K562 (cell line): ENCODE measurements around the gene CDC42EP2. TPM values are rescaled to one million over a fixed set of nuclear protein-coding genes. Genes with fewer than 3 reads are reported as not detected.

Experiments used
- BCOR ChIP-seq: fragments of 450-650 bp; IDR thresholded peaks from 2 replicates; pipeline ENCODE4 v1.6.1; 2016
- CHD4 ChIP-seq: fragments of 200-600 bp; sonication (generic); IDR thresholded peaks from 3 replicates; pipeline ENCODE4 v1.6.1; 2012; ENCODE audit warnings: low read depth, mild to moderate bottlenecking, mixed read lengths, low read length, inconsistent platforms; ENCODE audit not compliant: insufficient read depth, insufficient replicate concordance, poor library complexity, severe bottlenecking
- CREB3 ChIP-seq: fragments of 450-650 bp; conservative IDR thresholded peaks from 2 replicates; pipeline ENCODE4 v1.6.1; 2016; ENCODE audit warnings: missing genetic modification characterization, low read depth, mild to moderate bottlenecking, missing compliant biosample characterization, moderate library complexity
- CREM ChIP-seq: IDR thresholded peaks from 2 replicates; pipeline ENCODE4 v1.6.1; 2014; ENCODE audit warnings: antibody characterized with exemption, low read depth
- CTBP1 ChIP-seq: fragments of 450-650 bp; IDR thresholded peaks from 2 replicates; pipeline ENCODE4 v1.6.1; 2016; ENCODE audit warnings: borderline replicate concordance
- EGR1 ChIP-seq: fragments of 450-650 bp; conservative IDR thresholded peaks from 2 replicates; pipeline ENCODE4 v1.6.1; 2017; ENCODE audit warnings: mild to moderate bottlenecking
- ELF2 ChIP-seq: fragments of 250-450 bp; sonication (Bioruptor Pico); IDR thresholded peaks from 2 replicates; pipeline ENCODE4 v1.5.0; 2021; ENCODE audit warnings: mild to moderate bottlenecking
- MEIS2 ChIP-seq: fragments of 450-650 bp; IDR thresholded peaks from 2 replicates; pipeline ENCODE4 v1.6.1; 2014; ENCODE audit warnings: mild to moderate bottlenecking; ENCODE audit not compliant: partially characterized antibody
- NRF1 ChIP-seq, 2 experiments: fragments of 450-650 bp; IDR thresholded peaks in 1 of 2; conservative IDR thresholded peaks in 1 of 2; 2 replicates each; pipeline ENCODE4 v1.6.1; 2014; ENCODE audit warnings: mild to moderate bottlenecking in 2 of 2
- PML ChIP-seq: IDR thresholded peaks from 2 replicates; pipeline ENCODE4 v1.6.1; 2012; ENCODE audit warnings: low read length, inconsistent platforms
- POLR3G ChIP-seq: IDR thresholded peaks from 2 replicates; pipeline ENCODE4 v1.6.1; 2011; ENCODE audit not compliant: insufficient read length, insufficient replicate concordance; ENCODE audit errors: extremely low read depth
- RFX1 ChIP-seq: fragments of 450-650 bp; IDR thresholded peaks from 2 replicates; pipeline ENCODE4 v1.6.1; 2016; ENCODE audit warnings: mild to moderate bottlenecking, moderate library complexity
- SMARCE1 ChIP-seq: fragments of 450-650 bp; IDR thresholded peaks from 2 replicates; pipeline ENCODE4 v1.7.1; 2016; ENCODE audit warnings: mild to moderate bottlenecking
- SP1 ChIP-seq: sonication (generic); formaldehyde crosslinking; IDR thresholded peaks from 2 replicates; pipeline ENCODE4 v1.8.1; 2022; ENCODE audit warnings: mild to moderate bottlenecking, missing genetic modification reagents
- SRF ChIP-seq, 2 experiments: fragments of 250-450, 450-650 bp in 1 of 2; sonication (Bioruptor Pico) in 1 of 2; sonication (generic) in 1 of 2; formaldehyde crosslinking; IDR thresholded peaks; 2 replicates each; pipeline versions ENCODE4 v1.5.0 to v1.5.1; 2020 to 2022; ENCODE audit warnings: mild to moderate bottlenecking in 1 of 2, missing genetic modification reagents in 1 of 2
- TAL1 ChIP-seq: fragments of 450-650 bp; IDR thresholded peaks from 2 replicates; pipeline ENCODE4 v1.6.1; 2016; ENCODE audit warnings: mild to moderate bottlenecking
- TCF3 ChIP-seq: sonication (generic); formaldehyde crosslinking; IDR thresholded peaks from 2 replicates; pipeline ENCODE4 v1.4.0; 2020; ENCODE audit warnings: mild to moderate bottlenecking, missing genetic modification reagents
- UBTF ChIP-seq, 2 experiments: IDR thresholded peaks; 2 replicates each; pipeline ENCODE4 v1.6.1; 2012; ENCODE audit warnings: improper control_type of control experiment in 2 of 2, low read depth in 2 of 2, low read length in 2 of 2, borderline replicate concordance in 1 of 2
- ZFP1 ChIP-seq: fragments of 450-650 bp; formaldehyde crosslinking; IDR thresholded peaks from 2 replicates; pipeline ENCODE4 v1.4.0; 2020; ENCODE audit warnings: mild to moderate bottlenecking, mixed read lengths
- polyA plus RNA-seq, 8 experiments: library from polyadenylated mRNA; depleted of rRNA in 4 of 8; stranded (reverse) in 5 of 8; unstranded in 3 of 8; fragments of >200 nt; fragmentation: Nextera tagmentation in 2 of 8; fragmentation: Illumina TruSeq in 1 of 8; extraction: Ambion mirVana in 2 of 8; extraction: Trizol in 1 of 8; gene quantifications; 2 replicates each; pipeline versions ENCODE4 v1.2.1 to v1.2.3, GENCODE V29; 2011 to 2014; ENCODE audit warnings: inconsistent platforms in 1 of 8, missing spikeins in 1 of 8
- total RNA-seq, 7 experiments: library from RNA; depleted of rRNA in 6 of 7; stranded (reverse); fragments of >200 nt in 6 of 7; fragmentation: Illumina TruSeq in 2 of 7; extraction: Trizol in 2 of 7; gene quantifications; 2 replicates each; pipeline versions ENCODE4 v1.2.1 to v1.2.3, GENCODE V29; 2011 to 2021; ENCODE audit warnings: low replicate concordance in 1 of 7
- TF ChIP-seq, protein P1 (sequence below): fragments of 200-800 bp; sonication (Bioruptor generic); IDR thresholded peaks from 2 replicates; pipeline ENCODE4 v1.6.1; 2017; ENCODE audit warnings: missing genetic modification characterization, missing compliant biosample characterization
- TF ChIP-seq, protein P2 (sequence below): sonication (generic); formaldehyde crosslinking; IDR thresholded peaks from 2 replicates; pipeline ENCODE4 v1.8.0; 2022; ENCODE audit warnings: mild to moderate bottlenecking, missing genetic modification reagents, borderline replicate concordance

CDC42EP2 gene
- total and polyA plus RNA-seq, 9 of the 15 experiments (the other 6 are each of a cell fraction or from before 2014, with no cell fraction given) = 0.27 to 3.5 (median 0.83) TPM; not detected in 1

GRCh38 chr11:65355013-65355775 lies 40.5 kb downstream of the CDC42EP2 start (continued):
- 0 out of 4 replicates have a peak, but pooled peaks have one; percentile 28 to 76 for TF ChIP-seq UBTF (IDR thresholded peaks at IDR 0.05; ENCODE audit: borderline replicate concordance in 1 of 2, low read depth in 2 of 2, low read length in 2 of 2)
- TF ChIP-seq CREB3 = no peak
- no peak for TF ChIP-seq ZFP1
- peak; percentile 89 to 91 for TF ChIP-seq NRF1 (conservative IDR thresholded peaks at IDR 0.05 in 1 of 2, IDR thresholded peaks at IDR 0.05 in 1 of 2)
- TF ChIP-seq TCF3 = peak; percentile 50
- TF ChIP-seq TAL1 = peak; percentile 38; the same call in 1 of the 2 replicates
- TF ChIP-seq SMARCE1 = peak; percentile 67
- TF ChIP-seq CTBP1 = peak; percentile 68; the same call in 1 of the 2 replicates
- TF ChIP-seq SRF (CRISPR knock-in tag; IDR thresholded peaks at IDR 0.05) = peak in 1 of 2 experiments; percentile 23; a peak in 1 of 4 replicates
- TF ChIP-seq RFX1 = no peak
- peak; percentile 6; the same call in 1 of the 2 replicates for TF ChIP-seq EGR1
- TF ChIP-seq BCOR = peak; percentile 49
- TF ChIP-seq POLR3G = no peak
- peak; percentile 33 for TF ChIP-seq CREM
- TF ChIP-seq SP1 (CRISPR knock-in tag) = no peak
- TF ChIP-seq, protein P1, sequence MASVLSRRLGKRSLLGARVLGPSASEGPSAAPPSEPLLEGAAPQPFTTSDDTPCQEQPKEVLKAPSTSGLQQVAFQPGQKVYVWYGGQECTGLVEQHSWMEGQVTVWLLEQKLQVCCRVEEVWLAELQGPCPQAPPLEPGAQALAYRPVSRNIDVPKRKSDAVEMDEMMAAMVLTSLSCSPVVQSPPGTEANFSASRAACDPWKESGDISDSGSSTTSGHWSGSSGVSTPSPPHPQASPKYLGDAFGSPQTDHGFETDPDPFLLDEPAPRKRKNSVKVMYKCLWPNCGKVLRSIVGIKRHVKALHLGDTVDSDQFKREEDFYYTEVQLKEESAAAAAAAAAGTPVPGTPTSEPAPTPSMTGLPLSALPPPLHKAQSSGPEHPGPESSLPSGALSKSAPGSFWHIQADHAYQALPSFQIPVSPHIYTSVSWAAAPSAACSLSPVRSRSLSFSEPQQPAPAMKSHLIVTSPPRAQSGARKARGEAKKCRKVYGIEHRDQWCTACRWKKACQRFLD (CRISPR knock-in tag) = 0 out of 2 replicates have a peak, but pooled peaks have one; percentile 12
- peak; percentile 33; the same call in 1 of the 2 replicates for TF ChIP-seq PML
- TF ChIP-seq, protein P2, sequence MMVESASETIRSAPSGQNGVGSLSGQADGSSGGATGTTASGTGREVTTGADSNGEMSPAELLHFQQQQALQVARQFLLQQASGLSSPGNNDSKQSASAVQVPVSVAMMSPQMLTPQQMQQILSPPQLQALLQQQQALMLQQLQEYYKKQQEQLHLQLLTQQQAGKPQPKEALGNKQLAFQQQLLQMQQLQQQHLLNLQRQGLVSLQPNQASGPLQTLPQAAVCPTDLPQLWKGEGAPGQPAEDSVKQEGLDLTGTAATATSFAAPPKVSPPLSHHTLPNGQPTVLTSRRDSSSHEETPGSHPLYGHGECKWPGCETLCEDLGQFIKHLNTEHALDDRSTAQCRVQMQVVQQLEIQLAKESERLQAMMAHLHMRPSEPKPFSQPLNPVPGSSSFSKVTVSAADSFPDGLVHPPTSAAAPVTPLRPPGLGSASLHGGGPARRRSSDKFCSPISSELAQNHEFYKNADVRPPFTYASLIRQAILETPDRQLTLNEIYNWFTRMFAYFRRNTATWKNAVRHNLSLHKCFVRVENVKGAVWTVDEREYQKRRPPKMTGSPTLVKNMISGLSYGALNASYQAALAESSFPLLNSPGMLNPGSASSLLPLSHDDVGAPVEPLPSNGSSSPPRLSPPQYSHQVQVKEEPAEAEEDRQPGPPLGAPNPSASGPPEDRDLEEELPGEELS (CRISPR knock-in tag) = no peak
- TF ChIP-seq MEIS2 = peak; percentile 3
- no peak for TF ChIP-seq ELF2 (CRISPR knock-in tag)
- TF ChIP-seq CHD4 = peak; percentile 76
